ENCODE measurements around the gene RANBP3L.
"Not testable (repeated sequence)": the region's sequence is repeated elsewhere in the genome, so short reads cannot be mapped to it uniquely, and the experiment has no call there.

The RANBP3L gene

GRCh38 chr5:36301858-36302603 is at the start of gene RANBP3L:
Gene RANBP3L (minus strand): TSS chr5:36301902. CDS start chr5:36301416, 486 bp downstream.
- DNase-seq (ENCODE audit: low read depth, low spot score) = no peak

GRCh38 chr5:36346896-36347690 is 45.4 kb upstream of the RANBP3L start:
- no peak for DNase-seq (ENCODE audit: low read depth, low spot score)

- no peak for DNase-seq (ENCODE audit: low read depth, low spot score)
Observed at GRCh38 chr5:36344899-36345298, 43.2 kb upstream of the RANBP3L start.

GRCh38 chr5:36341720-36342119 is 40.0 kb upstream of the RANBP3L start:
- DNase-seq (ENCODE audit: low read depth, low spot score) = not testable (repeated sequence)

- no peak for DNase-seq (ENCODE audit: low read depth, low spot score)
Observed at GRCh38 chr5:36337597-36337996, 35.9 kb upstream of the RANBP3L start.

GRCh38 chr5:36334315-36334714 is 32.6 kb upstream of the RANBP3L start:
- DNase-seq (ENCODE audit: low read depth, low spot score) = no peak

- DNase-seq (ENCODE audit: low read depth, low spot score) = not testable (repeated sequence)
Observed at GRCh38 chr5:36332720-36333119, 31.0 kb upstream of the RANBP3L start.

- DNase-seq (ENCODE audit: low read depth, low spot score) = no peak
Observed at GRCh38 chr5:36325196-36325595, 23.5 kb upstream of the RANBP3L start.

GRCh38 chr5:36323926-36324781 is 22.5 kb upstream of the RANBP3L start:
- no peak for DNase-seq (ENCODE audit: low read depth, low spot score)

GRCh38 chr5:36312953-36313672 is 11.4 kb upstream of the RANBP3L start:
- DNase-seq (ENCODE audit: low read depth, low spot score) = no peak

GRCh38 chr5:36311956-36312355 is 10.3 kb upstream of the RANBP3L start:
- no peak for DNase-seq (ENCODE audit: low read depth, low spot score)

- no peak for DNase-seq (ENCODE audit: low read depth, low spot score)
Observed at GRCh38 chr5:36310138-36310537, 8.4 kb upstream of the RANBP3L start.

GRCh38 chr5:36305571-36306326 is 4.0 kb upstream of the RANBP3L start:
- DNase-seq (ENCODE audit: low read depth, low spot score) = no peak

GRCh38 chr5:36304095-36304805 is 2.5 kb upstream of the RANBP3L start:
- no peak for DNase-seq (ENCODE audit: low read depth, low spot score)

GRCh38 chr5:36300927-36301540 is 668 bp downstream of the RANBP3L start:
- DNase-seq (ENCODE audit: low read depth, low spot score) = no peak

- no peak for DNase-seq (ENCODE audit: low read depth, low spot score)
Observed at GRCh38 chr5:36300191-36300926, 1.3 kb downstream of the RANBP3L start.

- DNase-seq (ENCODE audit: low read depth, low spot score) = no peak
Observed at GRCh38 chr5:36298552-36298951, 3.1 kb downstream of the RANBP3L start.

- DNase-seq (ENCODE audit: low read depth, low spot score) = no peak
Observed at GRCh38 chr5:36297653-36298052, 4.0 kb downstream of the RANBP3L start.

All from activated CD4-positive, CD25-positive, alpha-beta regulatory T cell treated with anti-CD3 and anti-CD28 coated beads, Interleukin-2, amount 50 U/mL, for 16 hours (primary cell).